COLO668 (cell line): Measurements from ENCODE around the gene YPEL2.
"Not testable (repeated sequence)": the region's sequence is repeated elsewhere in the genome, so short reads cannot be mapped to it uniquely, and the experiment has no call there.

Experiments used
- DNase-seq: peaks from one replicate; lab custom pipeline; 2025; ENCODE audit not compliant: unreplicated experiment; lab: John Stamatoyannopoulos, UW

The YPEL2 gene

DNA sequence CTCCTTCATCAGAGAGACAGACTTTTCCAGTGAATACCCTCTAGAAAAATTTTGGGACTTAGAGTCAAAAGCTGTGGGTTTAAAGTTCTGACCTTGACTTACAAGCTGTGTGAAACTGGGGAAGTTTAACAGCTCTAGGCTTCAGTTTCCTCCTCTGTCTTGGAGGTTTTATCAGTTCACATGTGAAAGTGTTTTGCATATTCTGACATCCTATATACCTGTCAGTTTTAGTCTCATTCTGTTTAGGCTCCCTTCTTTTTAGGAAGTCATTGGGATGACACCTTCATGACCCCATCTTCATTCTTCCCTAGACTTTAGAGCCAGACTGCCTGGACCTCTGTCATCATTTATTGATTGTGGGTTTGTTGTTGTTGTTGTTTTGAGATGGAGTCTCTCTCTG, 44.4 kb downstream of the YPEL2 start:
- DNase-seq: no peak

DNA sequence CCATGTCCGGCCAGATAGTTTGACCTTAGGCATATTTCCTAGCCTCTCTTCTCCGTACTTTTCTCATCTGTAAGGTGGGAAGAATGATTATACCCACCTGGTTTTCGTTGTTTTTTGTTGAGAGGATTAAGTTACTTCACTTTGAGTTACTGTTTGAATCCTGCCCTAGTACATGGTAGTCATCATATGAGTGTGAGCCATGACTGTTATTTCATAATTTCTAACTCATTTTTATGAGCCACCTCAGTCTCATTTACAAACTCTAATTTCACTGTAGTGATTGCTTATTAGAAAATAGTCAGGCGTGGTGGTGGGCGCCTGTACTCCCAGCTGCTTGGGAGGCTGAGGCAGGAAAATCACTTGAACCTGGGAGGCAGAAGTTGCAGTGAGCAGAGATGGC, 45.1 kb downstream of the YPEL2 start:
- no peak for DNase-seq

- DNase-seq: peak; percentile 16
Observed at GRCh38 chr17:59377410-59377809, 46.0 kb downstream of the YPEL2 start.

DNA sequence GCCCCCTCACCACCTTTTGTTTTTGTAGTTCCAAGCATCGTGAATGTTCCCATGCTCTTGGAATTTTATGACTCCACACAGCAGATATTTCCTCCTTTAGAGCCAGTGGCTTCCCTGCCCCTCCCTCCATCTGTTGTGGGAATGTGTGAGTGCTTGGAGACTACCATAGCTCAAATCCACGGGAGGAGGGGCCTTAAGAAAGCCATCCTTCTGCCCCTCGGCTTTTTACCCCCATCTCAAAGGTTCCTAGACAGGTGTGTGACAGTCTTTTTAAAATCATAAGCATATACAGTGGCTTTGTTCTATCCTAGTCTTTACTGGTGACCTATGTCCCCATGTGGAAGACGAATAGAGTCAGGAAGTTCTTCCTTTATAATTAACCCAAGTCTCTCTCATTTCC, 47.2 kb downstream of the YPEL2 start:
- DNase-seq: no peak

GRCh38 chr17:59380474-59380873, 49.0 kb downstream of the YPEL2 start:
- no peak for DNase-seq

DNA sequence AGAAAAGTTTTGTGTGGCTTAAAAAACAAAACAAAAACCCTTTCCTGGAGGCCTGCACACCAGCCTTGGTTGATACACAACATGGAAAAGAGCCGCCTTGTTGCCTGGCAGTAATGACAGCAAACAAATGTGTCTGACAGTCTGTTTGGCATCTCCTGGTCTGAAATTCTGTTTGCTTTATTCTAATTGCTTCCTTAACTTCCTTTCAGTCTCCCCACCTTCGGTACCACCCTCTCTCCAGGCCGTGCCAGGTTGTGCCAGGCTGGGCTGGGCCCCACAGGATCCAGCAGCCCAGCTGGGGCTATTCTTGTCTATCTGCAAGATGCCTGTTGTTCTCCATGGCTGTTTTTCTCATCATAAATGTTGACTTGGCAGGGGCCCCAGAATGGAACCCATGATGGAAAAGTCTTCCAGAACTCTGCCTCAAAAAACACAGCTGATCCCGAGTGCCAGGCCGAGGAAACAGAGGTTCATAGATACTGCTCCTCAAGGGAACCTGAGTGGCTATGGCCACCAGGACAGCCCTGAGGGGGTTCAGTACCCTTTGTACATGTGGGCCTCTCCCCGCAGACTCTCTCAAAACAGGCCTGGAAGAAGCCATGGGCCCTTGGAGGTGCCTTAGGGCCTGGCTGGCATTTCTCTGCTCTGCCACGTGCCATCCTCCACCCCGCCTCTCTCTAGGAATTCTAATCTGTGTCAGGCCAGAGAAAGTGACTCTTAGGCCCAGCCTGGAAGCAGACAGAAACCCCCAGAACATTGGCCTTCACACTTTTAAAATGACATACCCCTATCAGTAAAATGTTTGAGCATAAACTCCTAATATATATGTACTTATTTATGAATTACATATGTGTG, 50.5 kb downstream of the YPEL2 start:
- peak; percentile 38 for DNase-seq

GRCh38 chr17:59383893-59384292, 52.4 kb downstream of the YPEL2 start:
- no peak for DNase-seq

- DNase-seq: no peak
Observed at GRCh38 chr17:59387351-59388068, 56.1 kb downstream of the YPEL2 start.

DNA sequence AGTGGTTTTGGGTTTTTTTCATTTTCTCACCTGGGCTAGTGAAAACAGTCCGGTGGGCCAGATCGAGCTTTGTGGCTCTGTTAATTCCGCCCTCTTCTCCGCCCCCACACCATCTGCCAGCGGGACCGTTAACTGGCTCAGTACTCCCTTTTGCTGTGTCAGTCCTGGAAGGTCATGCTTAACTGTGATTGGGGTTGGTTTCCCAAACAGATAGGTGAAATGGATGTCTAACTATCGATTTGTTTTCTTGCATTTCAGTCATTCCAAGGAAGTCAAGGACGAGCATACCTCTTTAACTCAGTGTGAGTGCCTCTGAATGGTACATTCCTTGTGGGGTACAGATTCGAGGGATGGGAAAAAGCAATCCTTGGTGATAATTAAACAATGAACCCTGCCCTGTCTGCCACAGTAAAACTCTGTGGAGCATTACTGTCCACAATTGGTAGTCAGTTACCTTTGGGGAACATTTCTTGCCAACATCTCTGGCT, 56.7 kb downstream of the YPEL2 start:
- no peak for DNase-seq

GRCh38 chr17:59389066-59389465, 57.6 kb downstream of the YPEL2 start:
- DNase-seq: no peak

- no peak for DNase-seq
Observed at GRCh38 chr17:59391021-59391420, 59.6 kb downstream of the YPEL2 start.

- DNase-seq: no peak
Observed at GRCh38 chr17:59392973-59393679, 61.7 kb downstream of the YPEL2 start.

DNA sequence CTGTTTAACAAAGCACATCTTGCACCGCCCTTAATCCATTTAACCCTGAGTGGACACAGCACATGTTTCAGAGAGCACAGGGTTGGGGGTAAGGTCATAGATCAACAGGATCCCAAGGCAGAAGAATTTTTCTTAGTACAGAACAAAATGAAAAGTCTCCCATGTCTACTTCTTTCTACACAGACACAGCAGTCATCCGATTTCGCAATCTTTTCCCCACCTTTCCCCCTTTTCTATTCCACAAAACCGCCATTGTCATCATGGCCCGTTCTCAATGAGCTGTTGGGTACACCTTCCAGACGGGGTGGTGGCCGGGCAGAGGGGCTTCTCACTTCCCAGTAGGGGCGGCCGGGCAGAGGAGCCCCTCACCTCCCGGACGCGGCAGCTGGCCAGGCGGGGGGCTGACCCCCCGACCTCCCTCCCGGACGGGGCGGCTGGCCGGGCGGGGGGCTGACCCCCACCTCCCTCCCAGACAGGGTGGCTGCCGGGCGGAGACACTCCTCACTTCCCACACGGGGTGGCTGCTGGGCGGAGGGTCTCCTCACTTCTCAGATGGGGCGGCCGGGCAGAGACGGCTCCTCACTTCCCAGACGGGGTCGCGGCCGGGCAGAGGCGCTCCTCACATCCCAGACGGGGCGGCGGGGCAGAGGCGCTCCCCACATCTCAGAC, 62.4 kb downstream of the YPEL2 start:
- DNase-seq: not testable (repeated sequence)

DNA sequence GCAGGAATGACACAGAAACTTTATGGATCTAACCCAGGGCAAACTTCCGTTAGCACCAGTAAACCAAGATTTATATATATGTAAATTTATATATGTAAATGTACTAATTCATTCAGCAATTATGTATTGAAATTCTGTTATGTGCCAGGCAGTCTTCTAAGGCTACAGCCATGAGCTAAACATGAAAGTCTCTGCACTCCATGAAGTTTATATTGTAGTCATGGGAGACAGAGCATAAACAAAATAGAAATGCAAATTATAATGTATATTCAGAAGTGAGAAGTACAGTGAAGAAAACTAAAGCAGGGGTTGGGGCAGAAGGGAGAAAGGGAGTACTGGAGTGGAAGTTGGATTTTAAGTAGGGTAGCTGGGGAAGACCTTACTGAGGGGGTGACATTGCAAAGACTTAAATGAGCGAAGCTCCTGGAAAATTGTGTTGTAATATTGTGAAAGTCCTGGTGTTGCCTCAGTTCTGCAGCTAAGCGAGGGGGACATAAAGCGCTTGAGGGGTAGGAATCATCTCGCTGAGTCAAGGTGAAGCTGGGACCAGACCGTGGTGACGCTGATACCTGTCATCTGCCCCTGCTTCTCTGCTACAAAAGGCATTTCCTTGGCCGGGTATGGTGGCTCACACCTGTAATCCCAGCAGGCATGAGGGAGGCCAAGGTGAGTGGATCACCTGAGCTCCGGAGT, 64.8 kb downstream of the YPEL2 start:
- no peak for DNase-seq

DNA sequence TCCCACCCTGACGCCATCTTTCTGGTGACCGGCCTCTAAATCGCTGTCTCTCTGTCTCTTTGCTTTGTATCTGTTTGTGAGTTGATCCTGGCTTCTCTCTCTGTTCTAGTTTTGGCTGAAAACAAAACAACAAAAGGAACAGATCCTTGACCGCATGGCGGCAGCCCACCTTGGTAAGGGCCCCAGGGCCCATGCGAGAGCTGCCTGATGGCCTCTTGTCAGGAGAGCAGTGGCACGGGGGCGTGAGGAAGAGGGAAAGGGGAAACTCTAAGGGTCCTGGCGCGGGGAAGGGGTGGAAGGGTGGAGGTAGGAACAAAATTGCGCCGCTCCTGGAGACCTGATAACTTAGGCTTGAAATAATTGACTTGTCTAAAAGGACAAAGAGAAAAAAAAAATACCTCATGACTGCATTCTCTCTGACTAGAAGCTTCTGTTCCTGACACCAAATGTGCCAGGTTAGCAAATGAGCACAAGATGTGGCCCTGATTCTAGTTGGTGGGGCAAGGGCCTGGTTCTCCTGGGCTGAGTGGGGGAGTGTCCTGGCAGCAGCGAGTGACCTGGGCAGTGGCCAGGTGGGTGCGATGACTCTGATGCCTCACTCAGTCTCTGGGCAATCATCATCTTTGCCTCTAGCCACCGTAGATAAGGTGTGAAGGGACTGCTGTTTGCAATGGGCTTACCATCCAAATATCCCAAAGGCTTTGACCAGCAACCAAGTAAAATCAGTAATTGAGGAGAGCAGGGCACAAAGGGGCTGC, 66.0 kb downstream of the YPEL2 start:
- no peak for DNase-seq

- DNase-seq: no peak
Observed at GRCh38 chr17:59399914-59400313, 68.5 kb downstream of the YPEL2 start.

DNA sequence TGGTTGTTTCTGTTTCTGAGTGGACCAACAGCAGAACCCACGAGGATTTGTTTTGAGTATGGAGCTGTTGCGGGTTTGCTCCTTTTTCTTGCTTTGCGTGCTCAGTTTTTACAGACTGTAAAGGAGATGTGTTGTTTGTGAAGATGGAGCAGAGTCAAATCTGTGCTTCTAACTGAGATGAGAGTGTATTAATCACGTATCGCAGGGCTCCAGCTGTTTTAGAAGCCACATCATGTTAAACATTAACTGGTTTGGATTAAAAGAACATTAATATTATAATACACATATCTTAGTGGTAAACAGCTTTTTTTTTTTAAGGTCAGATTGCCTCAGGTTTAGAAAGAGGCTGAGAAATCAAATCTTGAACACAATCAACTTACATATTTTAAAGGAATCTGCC, 69.4 kb downstream of the YPEL2 start:
- DNase-seq: no peak

DNA sequence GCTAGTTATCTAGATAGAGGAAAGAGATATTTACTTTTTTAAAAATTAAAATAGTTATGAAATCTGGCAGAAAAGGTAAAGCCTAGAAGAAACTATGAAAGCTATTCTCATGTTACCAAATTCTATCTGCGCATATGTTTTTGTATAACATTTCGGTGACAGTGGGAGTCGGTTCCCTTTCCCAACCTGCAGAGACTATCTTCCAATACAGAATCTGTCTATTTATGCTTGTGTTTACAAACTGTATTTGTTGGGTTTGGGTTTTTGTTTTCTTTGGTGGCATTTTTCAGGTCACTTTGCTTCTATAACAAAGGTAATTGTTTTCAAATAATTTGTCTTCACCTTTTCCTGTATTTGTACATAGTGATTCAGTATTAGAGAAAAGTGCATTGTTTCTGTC, 69.8 kb downstream of the YPEL2 start:
- DNase-seq: no peak

GRCh38 chr17:59401725-59402124, 70.3 kb downstream of the YPEL2 start:
- no peak for DNase-seq

DNA sequence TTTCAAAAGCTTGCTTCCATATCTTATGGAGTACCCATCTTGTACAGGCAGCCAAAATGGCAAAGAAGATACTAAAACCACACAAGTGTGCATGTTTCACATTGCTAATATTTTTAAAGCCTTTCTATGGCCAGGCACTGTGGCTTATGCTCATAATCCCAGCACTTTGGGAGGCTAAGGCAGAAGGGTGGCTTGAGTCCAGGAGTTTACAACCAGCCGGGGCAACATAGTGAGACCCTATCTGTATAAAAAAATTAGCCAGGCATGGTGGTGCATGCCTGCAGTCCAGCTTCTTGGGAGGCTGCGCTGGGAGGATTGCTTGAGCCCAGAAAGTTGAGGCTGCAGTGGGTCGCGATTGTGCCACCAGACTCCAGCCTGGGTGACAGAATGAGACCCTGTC, 71.3 kb downstream of the YPEL2 start:
- no peak for DNase-seq
